GM19351 (cell line): ENCODE data around the gene SLC34A2.
"Not testable (repeated sequence)": the region's sequence is repeated elsewhere in the genome, so short reads cannot be mapped to it uniquely, and the experiment has no call there.

ENCODE experiments used
- ATAC-seq: cut with Tn5 transposase; IDR thresholded peaks from one replicate; pipeline ENCODE4 v1.9.1; 2021; ENCODE audit warnings: mild to moderate bottlenecking, moderate library complexity; ENCODE audit not compliant: unreplicated experiment

Gene SLC34A2

DNA sequence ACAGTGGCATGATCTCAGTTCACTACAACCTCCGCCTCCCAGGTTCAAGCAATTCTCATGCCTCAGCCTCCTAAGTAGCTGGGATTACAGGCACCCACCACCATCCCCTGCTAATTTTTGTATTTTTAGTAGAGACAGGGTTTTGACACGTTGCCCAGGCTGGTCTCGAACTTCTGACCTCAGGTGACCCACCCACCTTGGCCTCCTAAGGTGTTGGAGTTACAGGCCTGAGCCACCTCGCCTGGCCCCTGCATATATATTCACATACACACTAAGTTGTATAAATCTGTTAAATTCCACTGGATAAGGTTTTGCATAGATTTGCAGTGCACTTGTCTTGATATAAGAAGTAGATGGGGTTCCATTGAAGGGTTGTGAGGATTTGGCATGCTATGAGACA, 5.8 kb downstream of the SLC34A2 start:
- ATAC-seq = not testable (repeated sequence)

DNA sequence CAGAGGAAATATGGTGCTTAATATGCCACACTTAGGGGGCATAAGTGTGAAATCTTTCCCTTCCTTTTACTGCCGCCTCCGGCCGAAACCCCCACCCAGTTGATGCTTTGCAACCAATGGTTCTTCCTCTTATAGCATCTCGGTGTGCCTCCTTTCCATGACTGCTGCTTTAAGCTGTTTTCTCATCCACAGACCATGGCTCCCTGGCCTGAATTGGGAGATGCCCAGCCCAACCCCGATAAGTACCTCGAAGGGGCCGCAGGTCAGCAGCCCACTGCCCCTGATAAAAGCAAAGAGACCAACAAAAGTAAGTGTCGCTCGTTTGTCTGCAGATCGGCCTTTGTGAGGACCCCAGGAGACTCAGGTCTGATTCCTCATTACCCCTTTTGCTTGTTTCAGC, 6.7 kb downstream of the SLC34A2 start:
- no peak for ATAC-seq

GRCh38 chr4:25663781-25664180, 8.1 kb downstream of the SLC34A2 start:
- ATAC-seq = no peak

GRCh38 chr4:25666031-25666630, 10.5 kb downstream of the SLC34A2 start:
- ATAC-seq = no peak

- ATAC-seq = no peak
Measured at GRCh38 chr4:25667931-25668557, 12.4 kb downstream of the SLC34A2 start.

GRCh38 chr4:25670991-25671390, 15.3 kb downstream of the SLC34A2 start:
- ATAC-seq = no peak

- ATAC-seq = no peak
Measured at GRCh38 chr4:25672756-25673155, 17.1 kb downstream of the SLC34A2 start.

DNA sequence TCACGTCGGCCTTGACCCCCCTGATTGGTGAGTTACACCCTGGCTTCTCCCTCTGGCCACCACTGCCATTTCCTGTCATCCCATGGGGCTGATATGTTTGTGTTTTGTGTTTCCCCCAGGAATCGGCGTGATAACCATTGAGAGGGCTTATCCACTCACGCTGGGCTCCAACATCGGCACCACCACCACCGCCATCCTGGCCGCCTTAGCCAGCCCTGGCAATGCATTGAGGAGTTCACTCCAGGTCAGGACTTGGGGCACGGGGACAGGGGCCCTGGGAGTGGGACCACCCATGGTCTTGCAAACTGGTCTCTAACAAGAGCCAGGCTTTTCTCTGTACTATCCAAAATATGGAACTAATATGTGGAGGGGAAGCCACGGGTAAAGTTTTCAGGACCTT, 18.7 kb downstream of the SLC34A2 start:
- ATAC-seq = no peak

DNA sequence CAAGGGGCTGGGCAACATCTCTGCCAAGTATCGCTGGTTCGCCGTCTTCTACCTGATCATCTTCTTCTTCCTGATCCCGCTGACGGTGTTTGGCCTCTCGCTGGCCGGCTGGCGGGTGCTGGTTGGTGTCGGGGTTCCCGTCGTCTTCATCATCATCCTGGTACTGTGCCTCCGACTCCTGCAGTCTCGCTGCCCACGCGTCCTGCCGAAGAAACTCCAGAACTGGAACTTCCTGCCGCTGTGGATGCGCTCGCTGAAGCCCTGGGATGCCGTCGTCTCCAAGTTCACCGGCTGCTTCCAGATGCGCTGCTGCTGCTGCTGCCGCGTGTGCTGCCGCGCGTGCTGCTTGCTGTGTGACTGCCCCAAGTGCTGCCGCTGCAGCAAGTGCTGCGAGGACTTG, 20.6 kb downstream of the SLC34A2 start:
- ATAC-seq = no peak

- no peak for ATAC-seq
Measured at GRCh38 chr4:25677157-25677556, 21.5 kb downstream of the SLC34A2 start.

DNA sequence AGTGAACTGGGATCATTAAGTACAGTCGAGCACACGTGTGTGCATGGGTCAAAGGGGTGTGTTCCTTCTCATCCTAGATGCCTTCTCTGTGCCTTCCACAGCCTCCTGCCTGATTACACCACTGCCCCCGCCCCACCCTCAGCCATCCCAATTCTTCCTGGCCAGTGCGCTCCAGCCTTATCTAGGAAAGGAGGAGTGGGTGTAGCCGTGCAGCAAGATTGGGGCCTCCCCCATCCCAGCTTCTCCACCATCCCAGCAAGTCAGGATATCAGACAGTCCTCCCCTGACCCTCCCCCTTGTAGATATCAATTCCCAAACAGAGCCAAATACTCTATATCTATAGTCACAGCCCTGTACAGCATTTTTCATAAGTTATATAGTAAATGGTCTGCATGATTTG, 22.3 kb downstream of the SLC34A2 start:
- no peak for ATAC-seq

- no peak for ATAC-seq
Measured at GRCh38 chr4:25687773-25688172, 32.1 kb downstream of the SLC34A2 start.

- no peak for ATAC-seq
Measured at GRCh38 chr4:25694466-25694865, 38.8 kb downstream of the SLC34A2 start.

- ATAC-seq = no peak
Measured at GRCh38 chr4:25696409-25696808, 40.8 kb downstream of the SLC34A2 start.

- ATAC-seq = no peak
Measured at GRCh38 chr4:25697516-25697915, 41.9 kb downstream of the SLC34A2 start.

DNA sequence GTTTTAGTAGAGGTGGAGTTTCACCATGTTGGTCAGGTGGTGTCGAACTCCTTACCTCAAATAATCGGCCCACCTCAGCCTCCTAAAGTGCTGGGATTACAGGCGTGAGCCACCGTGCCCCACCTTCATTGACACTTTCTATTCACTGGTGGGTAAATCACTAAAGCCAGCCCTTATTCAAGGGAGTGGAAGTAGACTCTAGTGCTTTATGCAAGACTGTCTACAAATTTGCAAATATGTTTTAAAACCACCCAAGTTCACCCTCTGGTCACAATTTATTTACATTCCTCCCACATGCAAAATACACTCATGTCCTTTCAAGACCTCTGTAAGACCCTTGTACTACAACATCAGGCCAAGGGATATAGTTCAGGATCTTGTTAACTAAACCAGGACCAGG, 45.0 kb downstream of the SLC34A2 start:
- no peak for ATAC-seq

GRCh38 chr4:25702848-25703247, 47.2 kb downstream of the SLC34A2 start:
- ATAC-seq = no peak

DNA sequence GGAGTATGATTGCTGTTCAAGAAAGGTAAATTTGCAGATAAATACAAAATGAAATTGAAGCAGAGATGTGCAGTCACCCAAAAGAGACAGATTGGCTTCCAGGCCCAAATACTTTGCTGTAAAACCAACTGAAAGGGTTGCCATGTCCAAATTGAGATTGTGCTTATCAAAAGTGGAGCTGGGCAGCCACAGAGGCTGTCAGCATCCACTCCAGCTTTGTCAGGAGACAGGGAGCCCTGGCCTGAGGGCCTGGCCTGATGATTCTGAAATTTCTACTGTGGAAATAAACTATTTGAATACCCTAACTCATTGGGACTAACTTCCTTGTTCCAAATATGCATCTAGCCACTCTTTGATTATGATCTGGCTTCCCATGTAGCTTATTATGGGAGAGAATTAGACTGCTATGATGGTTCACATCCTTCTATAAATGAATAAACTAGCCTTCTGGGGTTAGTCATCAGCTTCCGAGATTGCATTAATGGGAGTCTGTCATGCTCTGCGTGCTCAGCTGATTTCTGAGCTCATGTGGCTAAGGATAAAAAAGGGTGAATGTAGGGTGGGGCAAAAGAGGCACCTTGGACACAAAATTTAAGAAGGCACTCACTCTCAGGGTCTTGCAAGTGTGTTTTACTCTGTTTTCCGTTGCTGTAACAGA, 48.2 kb downstream of the SLC34A2 start:
- ATAC-seq = no peak

- ATAC-seq = no peak
Measured at GRCh38 chr4:25704516-25704915, 48.9 kb downstream of the SLC34A2 start.

GRCh38 chr4:25710637-25711036, 55.0 kb downstream of the SLC34A2 start:
- ATAC-seq = no peak

- no peak for ATAC-seq
Measured at GRCh38 chr4:25712611-25713010, 57.0 kb downstream of the SLC34A2 start.

- ATAC-seq = no peak
Measured at GRCh38 chr4:25713812-25714211, 58.2 kb downstream of the SLC34A2 start.
